ENCODE data around the gene JAG2. TPM values are rescaled to one million over a fixed set of nuclear protein-coding genes. Genes with fewer than 3 reads are reported as not detected.

JAG2 gene
- total and polyA plus RNA-seq, 2 of the 4 experiments (the other 2 are of a cell fraction) = 0.18 to 0.58 TPM

DNA sequence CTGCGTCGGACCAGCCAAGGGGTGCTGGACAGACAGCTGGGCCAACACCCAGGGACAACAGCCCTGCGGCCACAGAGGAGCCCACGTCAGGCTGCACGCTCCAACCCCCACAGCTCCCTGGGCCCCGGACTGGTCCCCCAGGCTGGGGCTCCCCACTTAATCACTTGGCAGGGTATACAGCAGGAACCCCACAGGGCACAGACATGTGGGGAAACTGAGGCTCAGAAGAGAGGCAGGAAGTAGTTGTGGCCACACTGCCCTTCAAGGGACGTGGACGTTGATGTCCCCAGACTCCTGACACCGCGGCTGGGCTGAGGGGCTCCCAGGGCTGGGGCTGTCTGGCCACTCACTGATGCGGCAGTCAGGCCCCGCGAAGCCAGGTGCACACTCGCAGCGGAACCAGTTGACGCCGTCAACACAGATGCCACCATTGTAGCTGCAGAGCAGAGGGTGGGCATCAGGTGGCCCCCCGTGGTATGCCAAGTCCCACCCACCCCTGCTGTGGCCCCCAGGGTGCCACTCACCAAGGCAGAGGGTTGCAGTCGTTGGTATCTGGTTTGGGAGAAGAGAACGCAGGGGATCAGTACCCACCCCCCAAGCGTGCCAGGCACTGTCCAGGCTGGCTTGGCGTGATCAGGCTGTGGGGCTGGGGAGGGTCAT, 21.5 kb downstream of the JAG2 start:
- Histone ChIP-seq H4K91ac (ENCODE audit: insufficient read depth, low read depth, low read length) (no peak overlapping the region), H2BK120ac (ENCODE audit: low read depth, low read length) (no peak overlapping the region), H3K23ac (ENCODE audit: low read depth, low read length) (no peak overlapping the region), H4K20me1 (ENCODE audit: insufficient read depth, low read length) (no peaks in the 10 kb centered on the region), H3K36me3 (ENCODE audit: control insufficient read depth, insufficient read depth, low read length) (no peaks in the 10 kb centered on the region), H3K27me3 (ENCODE audit: control insufficient read depth, insufficient read depth, low read length) (no peaks in the 10 kb centered on the region), H4K8ac (ENCODE audit: low read depth in 2 of 2, low read length in 2 of 2) (no peak overlapping the region), H3K4me2 (ENCODE audit: low read depth, low read length) (no peak overlapping the region), H3K9me1 (ENCODE audit: insufficient read depth, low read length) (no peaks in the 10 kb centered on the region), H3K4me1 (ENCODE audit: control insufficient read depth, insufficient read depth, low read length) (no peaks in the 10 kb centered on the region), H3K9ac (ENCODE audit: low read depth, low read length) (no peak overlapping the region), H4K5ac (ENCODE audit: low read depth, low read length) (no peak overlapping the region), H2BK5ac (ENCODE audit: low read depth, low read length, poor library complexity, severe bottlenecking) (no peak overlapping the region), H3K27ac (ENCODE audit: insufficient read depth, low read length) (no peak overlapping the region), H3K4me3 (ENCODE audit: insufficient read depth, low read depth, low read length) (no peak overlapping the region), H2BK15ac (ENCODE audit: low read depth, low read length) (no peak overlapping the region), H3K18ac (ENCODE audit: low read depth, low read length) (no peak overlapping the region), H3K56ac (ENCODE audit: extremely low read depth, insufficient read depth, low read length) (no peak overlapping the region), H2AFZ (replicated peaks; ENCODE audit: low read length, poor library complexity) (no peak overlapping the region), H3K14ac (replicated peaks; ENCODE audit: low read depth, low read length) (no peak overlapping the region), H2AK5ac (ENCODE audit: low read depth, low read length) (no peak overlapping the region), H3K4ac (ENCODE audit: low read depth, low read length) (no peak overlapping the region), H2BK20ac (ENCODE audit: low read depth, low read length) (no peak overlapping the region), H3K79me1 (ENCODE audit: low read depth in 1 of 2, low read length in 2 of 2) (no peaks in the 10 kb centered on the region), H2AK9ac (replicated peaks; ENCODE audit: low read depth, low read length, poor library complexity) (no peak overlapping the region), H3K9me3 (ENCODE audit: control insufficient read depth, insufficient read depth, low read length) (no peaks in the 10 kb centered on the region)
- TF ChIP-seq MXI1 (IDR thresholded peaks at IDR 0.05; ENCODE audit: borderline replicate concordance, low read depth, low read length) (no peak), RAD21 (IDR thresholded peaks at IDR 0.05; ENCODE audit: low read length) (no peak), FOS (IDR thresholded peaks at IDR 0.05; ENCODE audit: low read depth, low read length) (no peak), SMC3 (IDR thresholded peaks at IDR 0.05; ENCODE audit: low read depth, low read length) (no peak), POLR2A (IDR thresholded peaks at IDR 0.05; ENCODE audit: low read depth, low read length) (no peak), CEBPB (IDR thresholded peaks at IDR 0.05; ENCODE audit: low read depth, low read length) (no peak), RFX5 (IDR thresholded peaks at IDR 0.05; ENCODE audit: low read depth, low read length) (no peak), MAFK (IDR thresholded peaks at IDR 0.05; ENCODE audit: low read depth, low read length) (no peak), RCOR1 (IDR thresholded peaks at IDR 0.05; ENCODE audit: insufficient replicate concordance, low read length) (no peak), BHLHE40 (IDR thresholded peaks at IDR 0.05; ENCODE audit: low read depth, low read length) (no peak), NFE2L2 (IDR thresholded peaks at IDR 0.05; ENCODE audit: low read depth, low read length) (no peak), MAZ (IDR thresholded peaks at IDR 0.05; ENCODE audit: borderline replicate concordance, low read depth, low read length) (no peak), CHD1 (IDR thresholded peaks at IDR 0.05; ENCODE audit: low read depth, low read length) (no peak)
- TF ChIP-seq, protein P1, sequence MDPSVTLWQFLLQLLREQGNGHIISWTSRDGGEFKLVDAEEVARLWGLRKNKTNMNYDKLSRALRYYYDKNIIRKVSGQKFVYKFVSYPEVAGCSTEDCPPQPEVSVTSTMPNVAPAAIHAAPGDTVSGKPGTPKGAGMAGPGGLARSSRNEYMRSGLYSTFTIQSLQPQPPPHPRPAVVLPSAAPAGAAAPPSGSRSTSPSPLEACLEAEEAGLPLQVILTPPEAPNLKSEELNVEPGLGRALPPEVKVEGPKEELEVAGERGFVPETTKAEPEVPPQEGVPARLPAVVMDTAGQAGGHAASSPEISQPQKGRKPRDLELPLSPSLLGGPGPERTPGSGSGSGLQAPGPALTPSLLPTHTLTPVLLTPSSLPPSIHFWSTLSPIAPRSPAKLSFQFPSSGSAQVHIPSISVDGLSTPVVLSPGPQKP (IDR thresholded peaks at IDR 0.05; ENCODE audit: borderline replicate concordance, low read depth, low read length) = no peak
- TF ChIP-seq, protein P2, sequence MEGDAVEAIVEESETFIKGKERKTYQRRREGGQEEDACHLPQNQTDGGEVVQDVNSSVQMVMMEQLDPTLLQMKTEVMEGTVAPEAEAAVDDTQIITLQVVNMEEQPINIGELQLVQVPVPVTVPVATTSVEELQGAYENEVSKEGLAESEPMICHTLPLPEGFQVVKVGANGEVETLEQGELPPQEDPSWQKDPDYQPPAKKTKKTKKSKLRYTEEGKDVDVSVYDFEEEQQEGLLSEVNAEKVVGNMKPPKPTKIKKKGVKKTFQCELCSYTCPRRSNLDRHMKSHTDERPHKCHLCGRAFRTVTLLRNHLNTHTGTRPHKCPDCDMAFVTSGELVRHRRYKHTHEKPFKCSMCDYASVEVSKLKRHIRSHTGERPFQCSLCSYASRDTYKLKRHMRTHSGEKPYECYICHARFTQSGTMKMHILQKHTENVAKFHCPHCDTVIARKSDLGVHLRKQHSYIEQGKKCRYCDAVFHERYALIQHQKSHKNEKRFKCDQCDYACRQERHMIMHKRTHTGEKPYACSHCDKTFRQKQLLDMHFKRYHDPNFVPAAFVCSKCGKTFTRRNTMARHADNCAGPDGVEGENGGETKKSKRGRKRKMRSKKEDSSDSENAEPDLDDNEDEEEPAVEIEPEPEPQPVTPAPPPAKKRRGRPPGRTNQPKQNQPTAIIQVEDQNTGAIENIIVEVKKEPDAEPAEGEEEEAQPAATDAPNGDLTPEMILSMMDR (conservative IDR thresholded peaks at IDR 0.05; ENCODE audit: low read depth, low read length) = no peak
- 79% methylated on average over 12 of the region's 22 CpGs; no CpG with 5 or more reads in 1 of the 2 experiments for WGBS, 2 experiments (ENCODE audit: extremely low coverage in 2 of 2, insufficient read length in 1 of 2)
- dilution Hi-C loops (cut with HindIII; ENCODE audit: low sequenced_read_pairs, unreplicated experiment) (no loop called here), intact Hi-C loops (cut with micrococcal nuclease) (no loop called here), in situ Hi-C loops (cut with MboI; ENCODE audit: low sequenced_read_pairs) (no loop called here)
- ChIA-PET POLR2A (ENCODE audit: unreplicated experiment) (no interaction called here), CTCF (no interaction called here)
- DNase-seq (no peak), ATAC-seq (ENCODE audit: low read depth) (no peak)
- no TSS peak for BruUV-seq (replicated peaks)

Measured in IMR-90 (cell line).